GM19372 (cell line): ENCODE results near the gene TPSAB1.

Experiments
- ATAC-seq: cut with Tn5 transposase; IDR thresholded peaks from one replicate; pipeline ENCODE4 v1.9.1; 2021; ENCODE audit warnings: mild to moderate bottlenecking, low read depth, moderate library complexity; ENCODE audit not compliant: unreplicated experiment

TPSAB1 gene

GRCh38 chr16:1209081-1209480, 31.4 kb upstream of the TPSAB1 start:
- ATAC-seq, result no peak

GRCh38 chr16:1210461-1210860, 30.0 kb upstream of the TPSAB1 start:
- no peak for ATAC-seq

GRCh38 chr16:1211451-1212268, 28.8 kb upstream of the TPSAB1 start:
- no peak for ATAC-seq

GRCh38 chr16:1212616-1213194, 27.8 kb upstream of the TPSAB1 start:
- ATAC-seq, result no peak

GRCh38 chr16:1213231-1213630, 27.3 kb upstream of the TPSAB1 start:
- ATAC-seq, result no peak

GRCh38 chr16:1213796-1214372, 26.6 kb upstream of the TPSAB1 start:
- ATAC-seq, result no peak

GRCh38 chr16:1214719-1215118, 25.8 kb upstream of the TPSAB1 start:
- no peak for ATAC-seq

GRCh38 chr16:1215574-1216295, 24.8 kb upstream of the TPSAB1 start:
- no peak for ATAC-seq

- no peak for ATAC-seq
Observed at GRCh38 chr16:1216296-1216619, 24.2 kb upstream of the TPSAB1 start.

GRCh38 chr16:1216681-1217400, 23.7 kb upstream of the TPSAB1 start:
- no peak for ATAC-seq

- no peak for ATAC-seq
Observed at GRCh38 chr16:1217526-1217925, 23.0 kb upstream of the TPSAB1 start.

- ATAC-seq, result no peak
Observed at GRCh38 chr16:1218061-1218929, 22.2 kb upstream of the TPSAB1 start.

- ATAC-seq, result no peak
Observed at GRCh38 chr16:1218930-1219611, 21.4 kb upstream of the TPSAB1 start.

- ATAC-seq, result no peak
Observed at GRCh38 chr16:1220098-1220728, 20.3 kb upstream of the TPSAB1 start.

GRCh38 chr16:1220841-1221627, 19.5 kb upstream of the TPSAB1 start:
- ATAC-seq, result no peak

GRCh38 chr16:1221628-1222552, 18.6 kb upstream of the TPSAB1 start:
- no peak for ATAC-seq
